ENCODE measurements around the gene CYP46A1.
A peak's percentile ranks its signal among the peaks of the same experiment; 100 is the strongest.

CYP46A1 gene

GRCh38 chr14:99716850-99717681 lies 33.0 kb downstream of the CYP46A1 start:
- no peak for DNase-seq

GRCh38 chr14:99717682-99718013 lies 33.5 kb downstream of the CYP46A1 start:
- no peak for DNase-seq

GRCh38 chr14:99718031-99718810 lies 34.1 kb downstream of the CYP46A1 start:
- no peak for DNase-seq

- no peak for DNase-seq
These were observed 34.7 kb downstream of the CYP46A1 start for GRCh38 chr14:99718811-99719192.

- DNase-seq, result no peak
These were observed 37.1 kb downstream of the CYP46A1 start for GRCh38 chr14:99720941-99721791.

GRCh38 chr14:99721792-99722516 lies 37.9 kb downstream of the CYP46A1 start:
- DNase-seq, result no peak

DNA sequence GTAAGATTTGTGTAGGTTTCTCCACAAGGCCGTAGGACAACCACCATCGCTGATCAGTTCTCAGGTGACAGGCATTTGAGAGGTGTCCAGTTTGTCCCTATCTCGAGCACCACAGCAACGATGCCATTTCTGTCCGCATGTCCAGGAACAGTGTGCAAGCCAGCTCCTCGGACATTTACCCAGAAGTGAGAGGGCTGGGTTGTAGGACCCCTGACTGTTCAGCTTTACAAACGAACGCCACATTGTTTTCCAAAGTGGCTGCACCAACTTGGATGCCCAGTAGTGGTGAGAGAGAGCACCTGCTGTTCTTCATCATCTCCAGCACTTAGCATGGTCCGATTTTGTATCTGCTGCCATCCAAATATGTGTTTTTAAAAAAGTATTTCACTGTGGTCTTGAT lies 38.6 kb downstream of the CYP46A1 start:
- DNase-seq, result no peak

- no peak for DNase-seq
These were observed 40.2 kb downstream of the CYP46A1 start for GRCh38 chr14:99724196-99724891.

DNA sequence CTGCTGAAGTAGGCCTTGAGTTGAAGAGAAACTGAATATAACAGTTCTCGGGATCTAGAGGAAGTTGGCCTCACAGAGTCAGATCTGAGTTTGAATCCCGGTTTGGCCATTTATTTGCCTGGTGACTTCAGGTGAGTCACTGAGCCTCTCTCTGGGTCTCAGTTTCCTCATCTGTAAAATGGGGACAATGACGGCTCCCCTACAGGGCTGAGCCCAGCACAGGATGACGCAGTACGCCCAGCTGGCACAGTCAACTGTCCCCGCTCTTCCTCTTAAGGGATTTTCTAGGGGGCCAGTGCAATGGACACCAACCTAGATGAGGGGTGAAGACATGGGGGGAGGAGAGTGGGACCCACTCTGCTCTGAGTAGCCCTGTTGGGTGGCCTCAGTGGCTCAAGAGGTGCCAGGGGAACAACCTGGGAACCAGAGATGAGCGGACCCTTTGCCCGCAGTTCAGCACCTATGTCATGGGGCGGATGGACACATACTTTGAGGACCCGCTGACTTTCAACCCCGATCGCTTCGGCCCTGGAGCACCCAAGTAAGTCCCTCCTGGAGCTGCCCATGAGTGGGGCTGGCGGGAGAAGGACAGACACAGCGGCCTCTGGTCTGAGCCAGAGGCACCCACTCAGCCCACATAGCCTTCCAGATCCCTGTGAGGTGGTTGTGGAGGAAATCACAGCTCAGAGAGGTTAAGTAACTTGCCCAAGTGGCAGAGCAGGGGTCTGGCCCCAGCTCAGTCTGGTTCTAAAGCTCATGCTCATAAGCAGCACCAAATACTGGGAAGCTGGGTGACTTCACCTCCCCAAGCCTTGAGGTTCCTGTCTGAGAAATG lies 41.1 kb downstream of the CYP46A1 start:
- no peak for DNase-seq

GRCh38 chr14:99725774-99726537 lies 41.9 kb downstream of the CYP46A1 start:
- DNase-seq, result no peak

- DNase-seq, result no peak
These were observed 42.5 kb downstream of the CYP46A1 start for GRCh38 chr14:99726538-99727095.

DNA sequence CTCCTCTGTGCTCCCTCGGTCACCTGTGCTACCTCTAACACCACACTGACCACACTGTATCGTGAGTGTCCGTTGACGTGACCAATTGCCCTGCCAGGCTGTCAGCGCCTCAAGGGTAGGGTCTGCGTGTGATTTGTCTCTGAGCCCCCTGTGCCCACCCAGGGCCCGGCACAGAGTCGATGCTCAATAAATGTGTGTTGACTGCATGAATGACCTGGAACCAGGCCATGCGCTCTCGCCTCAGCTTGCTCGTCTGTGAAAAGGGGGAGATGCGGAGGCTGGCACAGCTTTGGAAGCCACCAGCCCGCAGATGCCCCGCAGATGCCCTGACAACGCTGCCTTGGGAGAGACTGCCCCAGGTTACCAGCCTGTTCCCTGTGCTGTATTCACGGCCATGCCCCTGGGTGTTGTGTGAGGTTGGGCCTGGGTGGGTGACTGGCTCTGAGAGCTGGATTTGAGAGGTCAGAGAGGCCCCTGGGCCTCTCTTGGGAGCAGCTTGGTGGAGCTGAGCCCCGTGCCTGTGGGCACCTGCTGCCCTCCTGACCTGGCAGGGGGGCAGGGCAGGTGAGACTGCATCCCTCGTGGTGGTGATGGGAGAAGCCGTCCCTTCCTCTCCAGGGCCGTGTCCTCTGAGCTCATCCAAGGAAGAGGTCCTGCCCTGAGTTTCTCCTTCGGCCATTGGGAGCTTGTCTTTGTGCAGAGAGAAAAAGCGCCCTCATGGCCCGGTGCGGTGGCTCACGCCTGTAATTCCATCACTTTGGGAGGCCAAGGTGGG lies 43.2 kb downstream of the CYP46A1 start:
- DNase-seq, result no peak

- no peak for DNase-seq
These were observed 44.3 kb downstream of the CYP46A1 start for GRCh38 chr14:99728231-99728920.

- no peak for DNase-seq
These were observed 44.9 kb downstream of the CYP46A1 start for GRCh38 chr14:99728981-99729451.

DNA sequence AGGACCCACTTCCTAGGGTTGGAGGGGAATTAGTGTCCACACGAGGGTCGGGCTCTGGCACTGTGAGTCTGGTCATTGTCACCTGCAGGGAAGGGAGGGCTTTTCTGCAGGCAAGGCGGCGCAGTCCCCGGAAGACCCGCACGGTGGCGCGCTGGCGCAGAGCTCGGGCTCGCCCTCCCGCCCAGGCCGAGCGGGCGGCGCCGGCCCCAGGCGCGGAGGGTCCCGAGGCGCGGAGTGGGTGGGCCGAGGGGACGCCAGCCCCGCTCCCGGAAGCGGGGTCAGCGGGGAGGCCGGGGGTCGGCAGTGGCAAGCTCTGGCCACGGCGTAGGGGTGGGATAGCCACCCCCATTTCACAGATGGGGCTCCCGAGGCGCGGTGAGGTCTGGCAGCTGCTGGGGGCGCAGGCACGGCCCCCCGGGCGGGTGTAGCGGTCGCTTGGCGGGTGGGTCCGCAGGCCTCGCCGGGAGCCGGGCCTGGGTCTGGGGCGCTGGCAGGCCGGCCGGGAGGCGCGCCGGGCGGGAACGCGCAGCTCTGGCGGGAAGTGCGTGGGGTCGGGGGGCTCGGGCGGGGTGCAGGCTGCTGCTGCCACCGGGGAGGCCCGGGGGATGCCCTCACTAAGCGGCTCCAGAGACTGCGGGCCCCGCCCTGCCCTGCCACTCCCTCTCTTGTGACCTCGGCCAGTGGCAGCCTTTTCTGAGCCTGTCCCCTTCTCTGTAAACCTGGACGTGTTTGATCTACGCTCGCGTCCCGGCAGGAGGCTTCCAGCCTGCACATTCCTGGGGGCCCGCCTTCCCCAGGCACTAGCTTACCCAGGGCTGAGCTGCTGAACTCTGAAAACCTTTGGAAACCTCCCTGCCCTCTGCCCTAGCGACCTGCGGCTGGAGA lies 46.1 kb downstream of the CYP46A1 start:
- DNase-seq, result peak; percentile 53

- no peak for DNase-seq
These were observed 46.9 kb downstream of the CYP46A1 start for GRCh38 chr14:99730876-99731546.

Measured in CD4-positive, alpha-beta T cell treated with Interleukin-17A for 1 hour (primary cell).